ENCODE results near the gene KDELR3. TPM values are rescaled to one million over a fixed set of nuclear protein-coding genes. Genes with fewer than 3 reads are reported as not detected.

The KDELR3 gene
- total RNA-seq, 1 experiment from 2014 or later, result 33.1 TPM

GRCh38 chr22:38449776-38450175, 18.1 kb upstream of the KDELR3 start:
- no peak overlapping the region for H3K9ac ChIP-seq (ENCODE audit: low read length)
- no peak overlapping the region for H2AFZ ChIP-seq (ENCODE audit: low read depth, low read length, poor library complexity, severe bottlenecking)
- H3K36me3 ChIP-seq (ENCODE audit: control insufficient read depth in 1 of 2, insufficient read depth in 2 of 2, low read length in 2 of 2), result no peaks in the 10 kb centered on the region
- H3K4me2 ChIP-seq (ENCODE audit: low read length), result no peak overlapping the region
- TF ChIP-seq EZH2 (IDR thresholded peaks at IDR 0.05) (no peak), TCF7L2 (IDR thresholded peaks at IDR 0.05; ENCODE audit: borderline replicate concordance, extremely low read depth, insufficient read depth, insufficient read length) (no peak), SRF (IDR thresholded peaks at IDR 0.05; ENCODE audit: low read depth) (no peak), POLR2AphosphoS5 (IDR thresholded peaks at IDR 0.05; ENCODE audit: low read depth, low read length) (no peak), ATF3 (IDR thresholded peaks at IDR 0.05) (no peak), POLR2A (IDR thresholded peaks at IDR 0.05; ENCODE audit: borderline replicate concordance, extremely low read depth, insufficient read depth, insufficient read length) (no peak), MAX (IDR thresholded peaks at IDR 0.05) (no peak), CEBPB (IDR thresholded peaks at IDR 0.05; ENCODE audit: low read depth) (no peak), SIN3A (IDR thresholded peaks at IDR 0.05; ENCODE audit: low read depth) (no peak), EGR1 (IDR thresholded peaks at IDR 0.05; ENCODE audit: low read depth) (no peak), YY1 (IDR thresholded peaks at IDR 0.05; ENCODE audit: extremely low read depth, insufficient replicate concordance, low read depth, low read length) (no peak), ELF1 (IDR thresholded peaks at IDR 0.05; ENCODE audit: borderline replicate concordance, low read depth) (no peak), ZFX (IDR thresholded peaks at IDR 0.05) (no peak), REST (IDR thresholded peaks at IDR 0.05; ENCODE audit: low read depth) (no peak), JUND (IDR thresholded peaks at IDR 0.05) (no peak), CBX3 (IDR thresholded peaks at IDR 0.05; ENCODE audit: low read depth) (no peak), FOSL1 (IDR thresholded peaks at IDR 0.05; ENCODE audit: low read depth) (no peak), CTCF (IDR thresholded peaks at IDR 0.05 in 2 of 3, conservative IDR thresholded peaks at IDR 0.05 in 1 of 3; ENCODE audit: borderline replicate concordance in 1 of 3, insufficient read depth in 1 of 3, low read depth in 2 of 3, low read length in 2 of 3) (no peak), ZBTB33 (IDR thresholded peaks at IDR 0.05; ENCODE audit: extremely low read depth, insufficient replicate concordance, low read length) (no peak), SP1 (IDR thresholded peaks at IDR 0.05; ENCODE audit: low read depth) (no peak)
- no peak for DNase-seq (ENCODE audit: low read depth, low spot score)
- no peaks in the 10 kb centered on the region for H4K20me1 ChIP-seq (ENCODE audit: insufficient read depth)
- no peaks in the 10 kb centered on the region for H3K9me3 ChIP-seq (ENCODE audit: control insufficient read depth in 1 of 2, insufficient read depth in 1 of 2, low read depth in 1 of 2, low read length in 2 of 2)
- H3K79me2 ChIP-seq (ENCODE audit: insufficient read depth, low read length), result no peaks in the 10 kb centered on the region
- RAD21 ChIA-PET (ENCODE audit: low non-redundant PET in 1 of 2, low total read pairs in 2 of 2, uncharacterized antibody in 2 of 2, unreplicated experiment in 2 of 2), result no interaction called here
- no peaks in the 10 kb centered on the region for H3K27me3 ChIP-seq (ENCODE audit: insufficient read depth, low read length)
- no peak for ATAC-seq
- no peak overlapping the region for H3K27ac ChIP-seq (ENCODE audit: low read depth, low read length)
- CTCF ChIA-PET, result no interaction called here
- no peaks in the 10 kb centered on the region for H3K4me1 ChIP-seq (ENCODE audit: control insufficient read depth in 1 of 2, insufficient read depth in 2 of 2, low read length in 2 of 2)
- BruUV-seq (replicated peaks), result no TSS peak
- intact Hi-C loops (cut with micrococcal nuclease), result no loop called here
- no peaks in the 10 kb centered on the region for H3K9me2 ChIP-seq (ENCODE audit: insufficient read depth)
- H3K4me3 ChIP-seq (replicated peaks in 1 of 2; ENCODE audit: low read depth in 1 of 2, low read length in 2 of 2), result no peak overlapping the region
- POLR2A ChIA-PET, result no interaction called here

Measured in HCT116 (cell line).